ENCODE results near the gene ERCC6. TPM values are rescaled to one million over a fixed set of nuclear protein-coding genes. Genes with fewer than 3 reads are reported as not detected.

The ERCC6 gene
- total RNA-seq (2022; extraction: Qiagen RNA extraction; ENCODE audit: low read depth), result 5.2 to 6.4 TPM (median 5.5 TPM) in 5 replicates

GRCh38 chr10:49538381-49539319 lies at the start of gene ERCC6:
TSS of gene ERCC6 (minus strand) at chr10:49539121.

Other genes with a start within 250 kb of the ERCC6 start
- not detected in 5 replicates for gene C10orf71, start 240.0 kb downstream of the ERCC6 start, total RNA-seq (2022; extraction: Qiagen RNA extraction; ENCODE audit: low read depth)
- gene DRGX, start 143.0 kb downstream of the ERCC6 start, total RNA-seq (2022; extraction: Qiagen RNA extraction; ENCODE audit: low read depth), result 0.03 TPM in 1 of 5 replicates, not detected in the others
- gene SLC18A3, start 71.2 kb upstream of the ERCC6 start, total RNA-seq (2022; extraction: Qiagen RNA extraction; ENCODE audit: low read depth), result not detected in 5 replicates
- not detected in 5 replicates for gene CHAT, start 74.9 kb upstream of the ERCC6 start, total RNA-seq (2022; extraction: Qiagen RNA extraction; ENCODE audit: low read depth)
- not detected in 5 replicates for gene C10orf53, start 140.5 kb upstream of the ERCC6 start, total RNA-seq (2022; extraction: Qiagen RNA extraction; ENCODE audit: low read depth)
- 0.07 to 0.24 TPM (median 0.15 TPM) in 5 replicates for gene OGDHL, start 223.2 kb upstream of the ERCC6 start, total RNA-seq (2022; extraction: Qiagen RNA extraction; ENCODE audit: low read depth)